Pons (tissue), 1 donor: Measurements from ENCODE around the gene THEM5.
"Not testable (repeated sequence)": the region's sequence is repeated elsewhere in the genome, so short reads cannot be mapped to it uniquely, and the experiment has no call there.

Source experiments
- DNase-seq: peaks from one replicate; pipeline ENCODE4 v3.0.0-alpha.2; 2016; ENCODE audit warnings: low spot score

THEM5 gene

GRCh38 chr1:151867765-151868411, 14.4 kb upstream of the THEM5 start:
- DNase-seq = no peak

GRCh38 chr1:151867321-151867720, 13.8 kb upstream of the THEM5 start:
- no peak for DNase-seq

GRCh38 chr1:151864411-151864810, 10.9 kb upstream of the THEM5 start:
- no peak for DNase-seq

- DNase-seq = no peak
Measured at GRCh38 chr1:151862604-151863003, 9.1 kb upstream of the THEM5 start.

- no peak for DNase-seq
Measured at GRCh38 chr1:151860504-151861187, 7.1 kb upstream of the THEM5 start.

GRCh38 chr1:151859891-151860293, 6.4 kb upstream of the THEM5 start:
- no peak for DNase-seq

- no peak for DNase-seq
Measured at GRCh38 chr1:151858886-151859665, 5.6 kb upstream of the THEM5 start.

- DNase-seq = no peak
Measured at GRCh38 chr1:151858030-151858746, 4.7 kb upstream of the THEM5 start.

- no peak for DNase-seq
Measured at GRCh38 chr1:151855933-151856332, 2.4 kb upstream of the THEM5 start.

- not testable (repeated sequence) for DNase-seq
Measured at GRCh38 chr1:151855516-151855915, 2.0 kb upstream of the THEM5 start.

GRCh38 chr1:151854658-151855057, 1.1 kb upstream of the THEM5 start:
- no peak for DNase-seq

- DNase-seq = no peak
Measured at GRCh38 chr1:151852733-151853132, 779 bp downstream of the THEM5 start.

GRCh38 chr1:151851886-151852285, 1.6 kb downstream of the THEM5 start:
- DNase-seq = no peak

GRCh38 chr1:151849871-151850270, 3.6 kb downstream of the THEM5 start:
- DNase-seq = no peak

- DNase-seq = no peak
Measured at GRCh38 chr1:151849126-151849525, 4.4 kb downstream of the THEM5 start.

- DNase-seq = no peak
Measured at GRCh38 chr1:151847867-151848596, 5.5 kb downstream of the THEM5 start.

- no peak for DNase-seq
Measured at GRCh38 chr1:151846686-151847237, 6.8 kb downstream of the THEM5 start.

GRCh38 chr1:151846062-151846568, 7.4 kb downstream of the THEM5 start:
- no peak for DNase-seq

- DNase-seq = no peak
Measured at GRCh38 chr1:151843398-151843797, 10.1 kb downstream of the THEM5 start.

GRCh38 chr1:151841141-151841540, 12.4 kb downstream of the THEM5 start:
- peak; percentile 64 for DNase-seq

GRCh38 chr1:151840421-151840820, 13.1 kb downstream of the THEM5 start:
- DNase-seq = peak; percentile 40
